ENCODE results near the gene SUCLG2.

SUCLG2 gene

DNA sequence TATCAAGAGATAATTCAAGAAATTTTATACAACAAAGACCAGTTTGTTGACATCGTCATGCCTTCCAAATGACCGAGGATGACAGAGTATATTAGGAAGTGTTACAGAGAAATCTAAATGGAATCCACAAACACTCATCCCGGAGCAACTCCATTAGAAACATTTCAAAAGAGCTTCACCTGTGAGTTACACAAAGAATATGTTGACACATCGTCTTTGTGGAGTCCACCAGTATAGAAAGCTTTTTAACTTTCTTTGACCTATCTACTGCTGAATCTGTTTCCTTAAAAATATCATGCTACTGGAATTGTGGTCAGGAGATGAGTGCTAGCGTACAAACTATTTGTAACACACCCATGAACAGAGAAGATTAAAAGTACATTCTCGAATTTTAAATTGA lies 130.4 kb downstream of the SUCLG2 start:
- no peaks in the 10 kb centered on the region for H4K20me1 ChIP-seq (ENCODE audit: insufficient read depth, low read length)
- H2AFZ ChIP-seq (ENCODE audit: low read length), result no peak overlapping the region
- H3K4me3 ChIP-seq (ENCODE audit: low read depth, low read length, poor library complexity, severe bottlenecking), result no peak overlapping the region
- H3K27me3 ChIP-seq (ENCODE audit: insufficient read depth, low read length), result no peaks in the 10 kb centered on the region
- no peaks in the 10 kb centered on the region for H3F3A ChIP-seq (ENCODE audit: insufficient read depth, low read length)
- no peaks in the 10 kb centered on the region for H3K9me2 ChIP-seq (ENCODE audit: low read depth, low read length)
- peaks cover 38% of the 10 kb centered on the region; the same call in 1 of the 2 replicates for H3K36me3 ChIP-seq (ENCODE audit: insufficient read depth, low read length)
- no peaks in the 10 kb centered on the region for H3K9me3 ChIP-seq (ENCODE audit: low read length)
- no peaks in the 10 kb centered on the region for H3K79me2 ChIP-seq (ENCODE audit: insufficient read depth, low read length)
- TF ChIP-seq, protein P1, sequence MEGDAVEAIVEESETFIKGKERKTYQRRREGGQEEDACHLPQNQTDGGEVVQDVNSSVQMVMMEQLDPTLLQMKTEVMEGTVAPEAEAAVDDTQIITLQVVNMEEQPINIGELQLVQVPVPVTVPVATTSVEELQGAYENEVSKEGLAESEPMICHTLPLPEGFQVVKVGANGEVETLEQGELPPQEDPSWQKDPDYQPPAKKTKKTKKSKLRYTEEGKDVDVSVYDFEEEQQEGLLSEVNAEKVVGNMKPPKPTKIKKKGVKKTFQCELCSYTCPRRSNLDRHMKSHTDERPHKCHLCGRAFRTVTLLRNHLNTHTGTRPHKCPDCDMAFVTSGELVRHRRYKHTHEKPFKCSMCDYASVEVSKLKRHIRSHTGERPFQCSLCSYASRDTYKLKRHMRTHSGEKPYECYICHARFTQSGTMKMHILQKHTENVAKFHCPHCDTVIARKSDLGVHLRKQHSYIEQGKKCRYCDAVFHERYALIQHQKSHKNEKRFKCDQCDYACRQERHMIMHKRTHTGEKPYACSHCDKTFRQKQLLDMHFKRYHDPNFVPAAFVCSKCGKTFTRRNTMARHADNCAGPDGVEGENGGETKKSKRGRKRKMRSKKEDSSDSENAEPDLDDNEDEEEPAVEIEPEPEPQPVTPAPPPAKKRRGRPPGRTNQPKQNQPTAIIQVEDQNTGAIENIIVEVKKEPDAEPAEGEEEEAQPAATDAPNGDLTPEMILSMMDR (IDR thresholded peaks at IDR 0.05; ENCODE audit: low read length), result no peak
- TF ChIP-seq EZH2 (IDR thresholded peaks at IDR 0.05; ENCODE audit: borderline replicate concordance, low read length), result no peak
- no peak overlapping the region for H3K27ac ChIP-seq (ENCODE audit: low read depth, low read length, poor library complexity, severe bottlenecking)
- no peak overlapping the region for H3K4me2 ChIP-seq (ENCODE audit: low read length)
- H3K4me1 ChIP-seq (ENCODE audit: insufficient read depth, low read length, severe bottlenecking), result no peaks in the 10 kb centered on the region
- H3K9ac ChIP-seq (ENCODE audit: low read length), result no peak overlapping the region

DNA sequence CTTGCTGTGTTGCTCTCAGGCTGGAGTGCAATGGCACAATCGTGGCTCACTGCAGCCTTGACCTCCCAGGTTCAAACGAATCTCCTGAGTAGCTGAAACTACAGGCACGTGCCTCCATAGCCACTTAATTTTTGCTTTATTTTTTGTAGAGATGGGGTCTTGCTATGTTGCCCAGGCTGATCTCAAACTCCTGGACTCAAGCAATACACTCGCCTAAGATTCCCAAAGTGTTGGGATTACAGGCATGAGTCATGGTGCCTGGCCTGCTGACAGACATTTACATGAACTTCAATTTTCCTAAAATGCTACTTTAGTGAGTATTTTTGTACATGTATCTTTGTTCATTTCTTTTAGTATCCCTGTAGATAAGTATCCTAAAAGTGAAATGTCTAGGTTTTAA lies 132.3 kb downstream of the SUCLG2 start:
- no peak for TF ChIP-seq EZH2 (IDR thresholded peaks at IDR 0.05; ENCODE audit: borderline replicate concordance, low read length)
- TF ChIP-seq, protein P1 (IDR thresholded peaks at IDR 0.05; ENCODE audit: low read length), result no peak
- no peaks in the 10 kb centered on the region for H3K79me2 ChIP-seq (ENCODE audit: insufficient read depth, low read length)
- peaks cover 33% of the 10 kb centered on the region for H3K36me3 ChIP-seq (ENCODE audit: insufficient read depth, low read length)

DNA sequence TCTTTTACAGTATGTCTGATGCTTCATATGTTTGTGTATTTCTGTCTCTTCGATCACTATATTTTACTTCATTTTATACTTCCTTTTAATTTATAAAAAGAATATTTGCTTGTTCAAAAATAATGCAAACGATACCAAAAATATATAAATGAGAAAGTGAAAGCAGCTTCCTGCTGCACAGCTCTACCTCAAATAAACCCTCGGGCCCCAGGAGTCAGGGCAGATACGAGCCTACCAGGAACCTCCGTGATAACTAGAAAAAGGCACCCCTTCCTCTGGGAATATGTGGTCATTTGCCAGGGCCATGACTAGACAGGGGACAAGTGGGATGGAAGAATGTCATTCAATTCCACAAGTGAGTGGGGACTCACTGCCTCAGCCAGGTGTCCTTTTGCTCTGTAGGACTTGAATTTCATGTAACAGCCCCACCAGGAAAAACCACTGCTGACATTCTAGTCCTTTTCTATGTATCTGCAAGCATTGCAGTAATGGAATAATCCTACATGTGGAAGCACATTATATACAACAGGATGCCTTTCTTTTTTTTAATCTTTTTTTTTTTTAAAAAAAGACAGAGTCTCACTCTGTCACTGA lies 133.3 kb downstream of the SUCLG2 start:
- no peaks in the 10 kb centered on the region for H3K4me1 ChIP-seq (ENCODE audit: insufficient read depth, low read length, severe bottlenecking)
- no peak overlapping the region for H3K9ac ChIP-seq (ENCODE audit: low read length)
- peak overlapping the region; percentile 34 for H3K4me2 ChIP-seq (ENCODE audit: low read length)
- no peak overlapping the region for H3K27ac ChIP-seq (ENCODE audit: low read depth, low read length, poor library complexity, severe bottlenecking)
- no peaks in the 10 kb centered on the region for H4K20me1 ChIP-seq (ENCODE audit: insufficient read depth, low read length)
- H3F3A ChIP-seq (ENCODE audit: insufficient read depth, low read length), result no peaks in the 10 kb centered on the region
- no peaks in the 10 kb centered on the region for H3K27me3 ChIP-seq (ENCODE audit: insufficient read depth, low read length)
- TF ChIP-seq, protein P1 (IDR thresholded peaks at IDR 0.05; ENCODE audit: low read length), result no peak
- no peak for TF ChIP-seq EZH2 (IDR thresholded peaks at IDR 0.05; ENCODE audit: borderline replicate concordance, low read length)
- no peaks in the 10 kb centered on the region for H3K9me3 ChIP-seq (ENCODE audit: low read length)
- no peak overlapping the region for H2AFZ ChIP-seq (ENCODE audit: low read length)
- no peaks in the 10 kb centered on the region for H3K79me2 ChIP-seq (ENCODE audit: insufficient read depth, low read length)
- peaks cover 31% of the 10 kb centered on the region for H3K36me3 ChIP-seq (ENCODE audit: insufficient read depth, low read length)
- no peak overlapping the region for H3K4me3 ChIP-seq (ENCODE audit: low read depth, low read length, poor library complexity, severe bottlenecking)
- no peaks in the 10 kb centered on the region for H3K9me2 ChIP-seq (ENCODE audit: low read depth, low read length)

More for the DNA sequence above, 132.3 kb downstream of the SUCLG2 start:
- Histone ChIP-seq H3K9me2 (ENCODE audit: low read depth, low read length) (no peaks in the 10 kb centered on the region), H2AFZ (ENCODE audit: low read length) (no peak overlapping the region), H3K4me1 (ENCODE audit: insufficient read depth, low read length, severe bottlenecking) (no peaks in the 10 kb centered on the region), H3K27me3 (ENCODE audit: insufficient read depth, low read length) (no peaks in the 10 kb centered on the region), H3K4me3 (ENCODE audit: low read depth, low read length, poor library complexity, severe bottlenecking) (no peak overlapping the region), H3K9me3 (ENCODE audit: low read length) (no peaks in the 10 kb centered on the region), H3F3A (ENCODE audit: insufficient read depth, low read length) (no peaks in the 10 kb centered on the region), H3K4me2 (ENCODE audit: low read length) (no peak overlapping the region), H4K20me1 (ENCODE audit: insufficient read depth, low read length) (no peaks in the 10 kb centered on the region), H3K9ac (ENCODE audit: low read length) (no peak overlapping the region), H3K27ac (ENCODE audit: low read depth, low read length, poor library complexity, severe bottlenecking) (no peak overlapping the region)

Data from OCI-LY1 (cell line).